Measurements from ENCODE around the gene ZCCHC4.
"Not testable (repeated sequence)": the region's sequence is repeated elsewhere in the genome, so short reads cannot be mapped to it uniquely, and the experiment has no call there.

ZCCHC4 gene

DNA sequence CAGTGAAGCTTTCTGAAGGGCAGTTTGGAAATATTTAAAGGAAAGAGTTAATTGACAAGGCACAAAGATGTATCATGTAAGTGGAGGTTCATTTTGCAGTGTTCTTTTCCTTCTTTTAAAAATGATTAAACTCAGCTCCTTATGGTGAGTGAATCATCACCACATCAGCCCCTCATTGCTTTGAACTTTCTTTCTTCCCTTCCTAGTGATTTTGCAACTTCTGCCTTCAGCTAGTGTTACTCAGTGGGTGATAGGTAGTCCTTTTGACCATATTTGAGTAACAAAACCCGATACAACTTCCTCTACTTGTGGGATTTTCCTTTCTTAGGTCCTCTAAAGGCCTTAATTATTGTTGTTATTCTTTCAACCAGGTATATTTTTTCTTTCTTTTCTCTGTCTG, 8.2 kb downstream of the ZCCHC4 start:
- no peak for DNase-seq (ENCODE audit: low read depth in 2 of 2, low spot score in 1 of 2)

DNA sequence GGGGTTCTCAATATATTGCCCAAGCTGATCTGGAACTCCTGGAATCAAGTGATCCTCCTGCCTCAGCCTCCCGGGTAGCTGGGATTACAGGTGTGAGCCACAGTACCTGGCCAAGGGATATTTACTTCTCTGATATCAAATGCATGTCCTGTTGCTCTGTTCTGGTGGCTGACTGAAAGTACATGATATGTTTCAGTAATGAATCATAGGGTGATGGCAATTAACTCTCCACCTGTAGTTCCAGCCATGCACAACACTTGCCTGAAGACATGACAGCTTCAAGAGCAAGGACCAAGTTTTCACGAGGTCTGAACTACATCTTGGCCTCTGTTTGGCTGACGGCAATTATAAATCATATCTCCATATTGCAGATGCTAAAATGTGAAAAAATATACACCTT, 9.1 kb downstream of the ZCCHC4 start:
- no peak for DNase-seq (ENCODE audit: low read depth in 2 of 2, low spot score in 1 of 2)

GRCh38 chr4:25328463-25328862, 15.9 kb downstream of the ZCCHC4 start:
- not testable (repeated sequence) for DNase-seq (ENCODE audit: low read depth in 2 of 2, low spot score in 1 of 2)

- DNase-seq (ENCODE audit: low read depth in 2 of 2, low spot score in 1 of 2) = no peak
These were observed 17.8 kb downstream of the ZCCHC4 start for GRCh38 chr4:25330335-25330734.

- DNase-seq (ENCODE audit: low read depth in 2 of 2, low spot score in 1 of 2) = no peak
These were observed 18.6 kb downstream of the ZCCHC4 start for GRCh38 chr4:25330905-25331808.

- DNase-seq (ENCODE audit: low read depth in 2 of 2, low spot score in 1 of 2) = no peak
These were observed 31.1 kb downstream of the ZCCHC4 start for GRCh38 chr4:25343671-25344070.

DNA sequence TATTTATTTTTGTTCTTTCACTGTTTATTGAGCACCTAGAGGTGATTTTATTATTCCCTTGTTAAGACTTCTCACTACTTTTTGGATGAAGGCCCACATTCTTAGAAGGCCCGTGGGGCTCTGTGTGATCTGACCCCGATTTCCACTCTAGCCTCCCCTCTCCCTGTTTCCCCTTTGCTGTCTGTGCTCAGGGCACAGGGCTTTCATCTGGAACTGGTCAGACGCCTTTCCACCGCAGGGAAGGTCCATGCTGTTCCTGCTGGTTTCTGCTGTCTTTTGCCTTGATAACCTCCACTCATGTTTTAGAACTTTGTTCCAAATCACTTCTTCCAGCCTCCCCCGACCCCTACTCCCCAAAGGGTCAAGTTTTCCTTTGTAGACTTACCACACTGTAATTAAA, 33.2 kb downstream of the ZCCHC4 start:
- DNase-seq (ENCODE audit: low read depth in 2 of 2, low spot score in 1 of 2) = no peak

DNA sequence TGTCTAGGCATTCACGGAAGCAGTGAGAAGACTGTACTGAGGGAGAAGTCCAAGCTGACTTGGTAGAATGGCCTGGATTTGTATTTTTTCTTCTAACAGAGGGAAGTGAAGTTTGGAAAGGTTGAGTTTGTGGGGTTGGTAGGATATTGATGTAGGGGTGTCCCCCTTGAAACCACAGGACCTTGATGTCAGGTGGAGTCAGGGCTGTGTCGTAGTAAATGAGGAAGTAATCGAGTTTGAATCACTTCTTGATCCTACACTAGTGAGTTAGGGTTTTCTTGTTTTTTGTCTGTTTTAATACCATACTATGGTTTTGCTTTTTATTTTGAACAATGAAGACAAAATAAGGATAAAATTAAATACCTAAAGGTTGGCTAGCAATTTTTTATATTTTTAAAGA, 34.3 kb downstream of the ZCCHC4 start:
- DNase-seq (ENCODE audit: low read depth in 2 of 2, low spot score in 1 of 2) = no peak

DNA sequence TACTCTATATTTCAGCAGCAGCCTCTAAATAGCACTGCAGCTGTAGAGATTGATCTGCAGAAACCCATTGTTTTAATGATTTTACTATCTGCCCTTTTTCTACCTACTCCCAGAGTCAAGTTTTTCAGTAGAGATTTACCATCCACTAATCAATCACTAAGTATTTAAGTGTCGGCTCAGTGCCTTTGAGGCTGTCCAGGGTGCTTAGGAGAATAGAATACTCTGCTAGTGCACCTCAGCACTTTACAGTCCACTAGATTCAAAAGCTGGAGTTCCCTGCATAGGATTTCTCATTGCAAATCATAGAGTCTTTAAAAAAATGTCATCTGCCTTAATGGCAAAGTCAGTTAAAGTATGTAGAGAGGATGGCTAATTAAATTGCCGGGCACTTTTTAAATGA, 34.9 kb downstream of the ZCCHC4 start:
- no peak for DNase-seq (ENCODE audit: low read depth in 2 of 2, low spot score in 1 of 2)

- no peak for DNase-seq (ENCODE audit: low read depth in 2 of 2, low spot score in 1 of 2)
These were observed 35.4 kb downstream of the ZCCHC4 start for GRCh38 chr4:25347971-25348370.

DNA sequence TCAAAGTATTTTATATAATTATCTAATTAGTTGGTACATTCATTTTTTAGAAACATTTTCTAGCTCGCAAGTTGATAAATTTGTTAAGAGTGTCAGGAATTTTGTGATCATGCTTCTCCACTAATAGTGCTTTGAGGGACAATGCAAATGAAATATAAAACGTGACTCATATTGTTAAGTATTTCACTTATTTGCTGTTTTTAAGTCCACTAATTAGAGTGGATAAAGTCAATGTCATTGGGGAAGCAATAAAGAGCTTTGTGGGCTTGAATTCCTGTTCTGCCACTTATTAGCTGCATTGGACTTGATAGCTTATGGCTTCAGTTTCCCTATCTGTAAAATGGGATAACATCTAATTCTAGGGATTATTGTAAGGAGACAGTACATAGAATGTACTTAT, 38.0 kb downstream of the ZCCHC4 start:
- no peak for DNase-seq (ENCODE audit: low read depth in 2 of 2, low spot score in 1 of 2)

GRCh38 chr4:25351777-25352416, 39.3 kb downstream of the ZCCHC4 start:
- no peak for DNase-seq (ENCODE audit: low read depth in 2 of 2, low spot score in 1 of 2)

GRCh38 chr4:25356068-25356467, 43.5 kb downstream of the ZCCHC4 start:
- DNase-seq (ENCODE audit: low read depth in 2 of 2, low spot score in 1 of 2) = no peak

DNA sequence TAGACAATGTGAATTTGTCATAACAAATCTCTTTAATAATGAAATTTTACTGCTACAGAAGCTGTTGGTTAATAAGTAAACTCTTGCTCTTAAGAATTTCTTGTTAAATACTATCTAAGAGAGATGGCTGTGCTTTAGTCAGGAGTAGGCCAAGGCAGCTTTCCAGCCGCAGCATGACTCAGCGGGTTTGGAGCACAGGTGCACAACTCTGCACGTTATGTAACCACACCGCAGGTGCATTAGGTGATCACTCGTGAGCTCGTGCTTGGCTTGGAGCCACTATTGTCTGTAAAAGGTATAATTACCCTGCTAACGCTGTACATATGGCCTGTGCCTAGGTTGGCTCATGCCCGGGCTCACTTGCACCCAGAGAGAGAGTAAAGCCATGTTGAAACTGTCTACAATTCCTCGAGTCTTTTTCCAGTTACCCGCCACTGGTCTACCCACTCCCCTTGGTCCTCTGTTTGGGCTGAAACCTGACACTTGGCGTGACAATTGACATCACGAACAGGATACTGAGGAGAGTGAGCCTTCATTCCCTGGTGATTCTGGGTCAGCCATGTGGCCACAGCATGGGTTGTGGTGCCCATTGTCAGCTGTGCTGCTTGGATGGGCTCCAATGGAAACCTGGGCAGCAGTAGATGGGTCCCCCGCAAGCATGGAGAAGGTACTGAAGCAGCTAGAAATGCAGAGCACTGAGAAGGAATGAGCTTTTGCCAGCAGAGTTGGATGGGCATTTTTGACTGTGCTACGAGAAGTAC, 46.1 kb downstream of the ZCCHC4 start:
- no peak for DNase-seq (ENCODE audit: low read depth in 2 of 2, low spot score in 1 of 2)

DNA sequence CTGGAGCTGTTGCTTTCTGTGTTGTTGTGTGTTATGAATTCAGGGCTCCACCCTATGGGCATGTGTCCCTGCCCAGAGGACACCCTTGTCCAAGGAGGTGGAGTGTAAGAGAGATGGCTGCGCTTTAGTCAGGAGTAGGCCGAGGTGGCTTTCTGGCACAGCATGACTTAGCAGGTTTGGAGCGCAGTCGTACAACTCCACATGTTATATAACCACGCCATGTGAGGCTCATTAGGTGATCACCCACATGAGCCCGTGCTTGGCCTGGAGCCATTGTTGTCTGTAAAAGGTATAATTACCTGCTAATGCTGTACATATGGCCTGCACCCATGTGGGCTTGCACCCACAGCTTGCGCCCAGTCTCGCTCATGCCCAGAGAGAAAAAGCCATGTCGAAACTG, 48.7 kb downstream of the ZCCHC4 start:
- DNase-seq (ENCODE audit: low read depth in 2 of 2, low spot score in 1 of 2) = no peak

GRCh38 chr4:25367004-25367621, 54.5 kb downstream of the ZCCHC4 start:
- no peak for DNase-seq (ENCODE audit: low read depth in 2 of 2, low spot score in 1 of 2)

GRCh38 chr4:25367877-25368276, 55.3 kb downstream of the ZCCHC4 start:
- no peak for DNase-seq (ENCODE audit: low read depth in 2 of 2, low spot score in 1 of 2)

DNA sequence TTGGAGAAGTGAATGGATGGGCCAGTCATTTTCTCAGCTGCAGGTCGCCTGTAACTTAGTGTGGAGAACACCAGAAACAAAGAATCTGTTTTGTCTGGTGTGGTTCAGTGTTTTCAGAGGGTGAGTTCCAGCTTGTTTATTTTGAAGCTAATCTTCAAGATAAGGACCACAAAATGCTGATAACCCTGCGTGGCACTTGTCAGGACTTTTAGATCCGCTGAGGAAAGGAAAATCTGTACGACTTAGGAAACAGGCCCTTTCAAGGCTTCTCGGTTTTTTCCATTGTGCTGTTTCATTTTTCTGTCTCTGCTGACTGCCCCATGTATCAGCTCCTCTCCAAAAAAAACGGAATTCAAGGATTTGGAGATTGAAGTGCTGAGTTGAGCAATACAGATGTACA, 55.7 kb downstream of the ZCCHC4 start:
- DNase-seq (ENCODE audit: low read depth in 2 of 2, low spot score in 1 of 2) = no peak

- DNase-seq (ENCODE audit: low read depth in 2 of 2, low spot score in 1 of 2) = no peak
These were observed 57.7 kb downstream of the ZCCHC4 start for GRCh38 chr4:25370242-25370641.

GRCh38 chr4:25372549-25372948, 60.0 kb downstream of the ZCCHC4 start:
- DNase-seq (ENCODE audit: low read depth in 2 of 2, low spot score in 1 of 2) = not testable (repeated sequence)

DNA sequence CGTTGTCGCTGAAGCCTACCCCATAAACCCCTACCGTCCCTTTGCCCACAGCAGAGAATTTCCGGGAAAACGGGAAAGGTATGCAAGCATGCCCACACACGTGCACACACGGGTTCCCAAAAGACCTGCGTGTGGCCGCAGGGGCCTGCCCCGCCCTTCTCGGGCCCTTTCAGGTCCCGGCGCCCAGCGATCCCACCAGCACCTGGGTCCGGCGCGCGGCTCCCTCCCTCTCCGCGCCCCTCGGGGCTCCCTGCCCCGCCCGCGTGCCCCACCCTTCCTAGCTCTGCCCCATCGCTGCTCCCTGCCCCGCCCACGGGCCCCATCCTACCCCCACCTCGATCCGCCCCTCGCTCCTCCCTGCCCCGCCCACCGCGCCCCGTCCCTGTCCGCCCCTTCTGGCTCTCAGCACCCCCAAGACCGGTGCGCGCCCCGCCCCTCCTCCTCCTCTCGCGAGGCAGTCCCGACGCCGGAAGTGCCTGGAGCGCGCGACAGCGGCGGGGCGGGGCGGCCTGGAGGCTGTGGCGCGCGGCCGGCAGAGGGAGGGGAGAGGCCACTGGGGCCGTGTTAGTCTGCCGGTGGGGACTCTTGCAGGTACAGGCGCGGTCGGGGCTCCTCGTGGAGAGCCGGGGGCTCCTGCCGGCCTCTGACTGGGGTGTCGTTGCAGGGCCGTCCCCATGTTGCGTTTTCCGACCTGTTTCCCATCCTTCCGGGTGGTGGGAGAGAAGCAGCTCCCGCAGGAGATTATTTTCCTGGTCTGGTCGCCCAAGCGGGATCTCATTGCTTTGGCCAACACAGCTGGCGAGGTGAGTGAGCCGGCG, 64.4 kb downstream of the ZCCHC4 start, which contains the start of gene ANAPC4:
Gene ANAPC4, plus strand, starts transcription at position 510 of the 818 bp plus-strand sequence. Its CDS starts 165 bp downstream, at position 675.
- peak; percentile 98 to 99 for DNase-seq (ENCODE audit: low read depth in 2 of 2, low spot score in 1 of 2)

Measured in stimulated activated CD8-positive, alpha-beta memory T cell treated with anti-CD3 and anti-CD28 coated beads, Interleukin-4, amount 100 ng/mL, for 1 hour (primary cell).